AG09319 (cell line): Measurements from ENCODE around the gene RPL29.

Experiments used
- DNase-seq: peaks from one replicate; pipeline ENCODE4 v3.0.0-alpha.2; 2010; ENCODE audit warnings: low read depth; ENCODE audit errors: extremely low read depth
- CTCF ChIP-seq: IDR thresholded peaks from 2 replicates; pipeline ENCODE4 v1.5.1; 2011; ENCODE audit warnings: low read depth, mild to moderate bottlenecking, inconsistent platforms, low read length, moderate library complexity

Gene RPL29

DNA sequence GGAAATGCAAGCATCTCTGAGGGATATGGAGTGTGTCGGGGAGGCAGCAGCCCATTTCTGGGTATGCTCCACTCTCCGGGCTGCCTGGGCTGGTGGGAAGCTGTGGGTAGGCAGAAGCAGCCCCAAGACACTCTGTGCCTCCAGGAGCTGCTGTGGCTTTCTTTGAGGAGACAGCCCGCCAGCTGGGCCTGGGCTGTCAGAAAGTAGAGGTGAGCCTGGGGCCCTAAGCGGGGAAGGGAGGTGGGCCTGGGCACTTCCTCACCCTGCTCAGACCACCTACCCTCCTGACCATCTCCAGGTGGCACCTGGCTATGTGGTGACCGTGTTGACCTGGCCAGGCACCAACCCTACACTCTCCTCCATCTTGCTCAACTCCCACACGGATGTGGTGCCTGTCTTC lies 10.6 kb downstream of the RPL29 start:
- no peak for DNase-seq
- TF ChIP-seq CTCF = no peak

GRCh38 chr3:51984269-51984647 lies 11.4 kb downstream of the RPL29 start:
- TF ChIP-seq CTCF = no peak
- DNase-seq = no peak

- DNase-seq = no peak
- TF ChIP-seq CTCF = no peak
Observed at GRCh38 chr3:51983578-51984268, 12.0 kb downstream of the RPL29 start.

DNA sequence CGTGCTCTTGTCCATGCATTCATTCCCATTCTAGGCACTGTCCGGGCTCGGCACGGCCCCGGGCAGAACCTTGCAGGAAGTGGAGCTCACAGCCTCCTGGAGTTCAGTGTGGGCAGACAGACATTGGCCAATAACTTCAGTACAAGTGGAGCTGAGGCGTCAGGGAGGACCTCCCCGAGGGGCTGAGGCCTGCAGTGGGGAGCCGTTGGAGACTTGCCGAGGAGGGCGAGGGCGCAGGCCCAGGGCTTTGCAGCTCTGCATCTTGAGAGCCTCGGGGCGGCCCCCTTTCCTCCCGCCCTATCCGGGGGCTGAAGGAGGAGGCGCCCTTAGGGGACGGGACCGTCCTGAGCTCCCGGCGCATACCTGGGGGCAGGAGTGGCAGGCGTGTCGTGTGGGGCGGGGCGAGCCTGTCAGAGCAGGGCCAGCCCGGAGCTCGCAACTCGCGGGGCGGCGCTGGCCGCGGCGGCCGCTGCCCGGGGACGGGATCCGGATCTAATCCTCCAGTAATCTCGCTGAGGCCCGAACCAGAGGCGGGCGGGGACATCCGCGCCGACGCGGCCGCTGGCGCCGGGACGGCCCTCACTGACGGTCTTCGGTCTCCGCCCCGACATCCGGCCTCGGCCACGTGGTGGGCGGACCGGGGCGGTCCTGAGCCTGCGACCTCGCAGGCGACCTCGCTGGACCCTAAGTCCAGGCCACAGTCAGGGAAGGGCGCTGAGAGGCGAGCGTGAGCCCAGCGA lies 12.7 kb downstream of the RPL29 start, which contains the start of gene ACY1:
Gene ACY1, plus strand, starts transcription at position 698 of the 740 bp plus-strand sequence. CDS start 530 bp downstream, outside the sequence.
- DNase-seq = peak; percentile 60
- TF ChIP-seq CTCF = no peak

GRCh38 chr3:51982352-51982837 lies 13.3 kb downstream of the RPL29 start:
- no peak for DNase-seq
- TF ChIP-seq CTCF = peak; percentile 43

GRCh38 chr3:51980253-51980652 lies 15.4 kb downstream of the RPL29 start:
- no peak for TF ChIP-seq CTCF

GRCh38 chr3:51978143-51978502 lies 17.6 kb downstream of the RPL29 start:
- no peak for DNase-seq
- no peak for TF ChIP-seq CTCF

More at GRCh38 chr3:51980253-51980652, 15.4 kb downstream of the RPL29 start:
- DNase-seq = no peak
